Heart left ventricle (tissue), 13 donors: ENCODE data around the gene AKR1B1.

Experiments used
- CTCF ChIP-seq, 12 donors: fragments of 200-600 bp; sonication (generic) in 4 of 12; IDR thresholded peaks; one replicate each; pipeline versions ENCODE4 v1.5.0 to v1.8.0; 2018 to 2022; ENCODE audit warnings: antibody characterized with exemption in 12 of 12, mild to moderate bottlenecking in 5 of 12
- POLR2A ChIP-seq, 2 donors: fragments of 450-650 bp; IDR thresholded peaks; one replicate each; pipeline ENCODE4 v1.6.1; 2017; ENCODE audit warnings: antibody characterized with exemption in 2 of 2, mild to moderate bottlenecking in 2 of 2, moderate library complexity in 2 of 2
- donor health status: ischemic (EF 13 %, LVEDD 7.1; RV severe dilation, severe dysfunction).
- donor health status: DM: no; HTN: yes; CAD: no.
- donor health status: DM: no; HTN: no; CAD: no.
- donor health status: ischemic (EF 25% LVEDD 6.9; RV normal size, moderate dysfunction).
- donor health status: ischemic (EF 25% LVEDD 5.7; RV mildly dilated, moderate dysfunction).
- donor health status: ischemic (EF 35%, LVEDD 5.7; RV mildly dilated, moderate dysfunction).
- donor health status: nonischemic (EF 11% LVEDD 7.7; RV severe dilation, severe dysfunction).
- donor health status: DM: yes; HTN: yes; CAD: no.
- donor health status: PGD.
- donor health status: ischemic (EF 29% LVEDD 5.4; RV normal size, mild dysfunction).
- donor health status: nonischemic (EF 23%, LVEDD 6.1; RV moderate dilation, normal function).

GRCh38 chr7:134395604-134396003, 63.3 kb downstream of the AKR1B1 start:
- TF ChIP-seq CTCF (IDR thresholded peaks at IDR 0.05) (no peak), POLR2A (IDR thresholded peaks at IDR 0.05) (no peak)
